ENCODE data around the gene CERK. TPM values are rescaled to one million over a fixed set of nuclear protein-coding genes. Genes with fewer than 3 reads are reported as not detected.
A peak's percentile ranks its signal among the peaks of the same experiment; 100 is the strongest.

Gene CERK
- total and polyA plus RNA-seq, 2 donors = 46.2 to 47.1 TPM

GRCh38 chr22:46731246-46732040 is 6.6 kb downstream of the CERK start:
- no peak for DNase-seq (ENCODE audit: low read depth in 6 of 9, low spot score in 9 of 9)
- peaks cover 23 to 49% of the 10 kb centered on the region in 2 donors for H3K4me1 ChIP-seq (ENCODE audit: control insufficient read depth in 2 of 2, insufficient read depth in 2 of 2, low read length in 2 of 2)

DNA sequence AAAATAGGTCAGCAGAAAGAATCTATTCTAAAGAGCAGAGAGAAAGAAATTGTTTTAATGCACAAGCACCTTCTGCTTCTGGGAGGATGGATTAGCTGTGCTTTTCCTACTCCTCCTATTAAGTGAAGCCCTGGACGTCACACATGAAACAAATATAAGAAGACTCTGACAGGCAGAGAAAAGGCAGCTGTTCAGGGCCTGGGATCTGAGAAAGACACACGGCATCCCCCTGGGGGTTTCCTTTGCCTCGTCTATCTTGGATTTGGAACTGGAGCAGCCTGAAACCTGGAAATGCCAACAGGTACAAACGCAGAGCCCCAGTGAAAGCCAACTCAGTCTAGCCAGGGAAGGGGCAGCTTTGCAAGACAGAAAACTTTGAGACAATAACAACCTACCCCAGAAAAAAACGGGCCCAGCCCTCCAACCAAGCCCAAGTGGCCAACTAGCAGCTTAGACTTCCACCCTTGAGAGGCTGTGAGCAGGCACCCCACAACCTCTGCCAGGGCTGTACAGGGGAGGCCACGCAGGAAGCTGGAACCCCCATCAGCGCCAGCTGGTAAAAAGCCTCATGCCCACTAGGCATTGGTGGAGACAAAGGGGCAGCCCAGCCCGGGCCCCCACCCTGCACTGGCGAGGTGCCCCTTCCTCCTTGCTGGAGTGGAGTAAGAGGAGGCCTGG is 7.3 kb downstream of the CERK start:
- Histone ChIP-seq H3K4me3 (ENCODE audit: low read length in 2 of 2) (no peak overlapping the region), H3K4me1 (ENCODE audit: control insufficient read depth in 2 of 2, insufficient read depth in 2 of 2, low read length in 2 of 2) (peaks cover 19 to 42% of the 10 kb centered on the region in 2 donors), H3K27ac (ENCODE audit: low read depth in 1 of 2, low read length in 1 of 2) (peak overlapping the region; percentile 8 to 41), H3K9me3 (ENCODE audit: control insufficient read depth in 2 of 2, insufficient read depth in 1 of 2, low read length in 1 of 2) (no peaks in the 10 kb centered on the region), H3K27me3 (ENCODE audit: control insufficient read depth in 2 of 2, insufficient read depth in 1 of 2, low read length in 1 of 2) (no peaks in the 10 kb centered on the region), H3K36me3 (ENCODE audit: control insufficient read depth in 2 of 2, insufficient read depth in 2 of 2, low read length in 1 of 2) (peaks cover 48 to 51% of the 10 kb centered on the region in 2 donors)
- WGBS = 95% methylated on average over 9 of the region's 9 CpGs
- no peak for DNase-seq (ENCODE audit: low read depth in 6 of 9, low spot score in 9 of 9)

More at GRCh38 chr22:46731246-46732040, 6.6 kb downstream of the CERK start:
- WGBS = 93% methylated on average over 22 of the region's 22 CpGs
- Histone ChIP-seq H3K27ac (ENCODE audit: low read depth in 1 of 2, low read length in 1 of 2) (peak overlapping the region; percentile 8 to 41), H3K4me3 (ENCODE audit: low read length in 2 of 2) (no peak overlapping the region), H3K9me3 (ENCODE audit: control insufficient read depth in 2 of 2, insufficient read depth in 1 of 2, low read length in 1 of 2) (no peaks in the 10 kb centered on the region), H3K36me3 (ENCODE audit: control insufficient read depth in 2 of 2, insufficient read depth in 2 of 2, low read length in 1 of 2) (peaks cover 44 to 52% of the 10 kb centered on the region in 2 donors), H3K27me3 (ENCODE audit: control insufficient read depth in 2 of 2, insufficient read depth in 1 of 2, low read length in 1 of 2) (no peaks in the 10 kb centered on the region)

GRCh38 chr22:46728470-46728869 is 9.6 kb downstream of the CERK start:
- DNase-seq (ENCODE audit: low read depth in 6 of 9, low spot score in 9 of 9) = no peak
- H3K36me3 ChIP-seq (ENCODE audit: control insufficient read depth in 2 of 2, insufficient read depth in 2 of 2, low read length in 1 of 2) = peaks cover 65 to 67% of the 10 kb centered on the region in 2 donors

GRCh38 chr22:46727813-46728364 is 10.2 kb downstream of the CERK start:
- peaks cover 7 to 25% of the 10 kb centered on the region in 2 donors for H3K4me1 ChIP-seq (ENCODE audit: control insufficient read depth in 2 of 2, insufficient read depth in 2 of 2, low read length in 2 of 2)
- WGBS = 88% methylated on average over 19 of the region's 19 CpGs
- no peaks in the 10 kb centered on the region for H3K9me3 ChIP-seq (ENCODE audit: control insufficient read depth in 2 of 2, insufficient read depth in 1 of 2, low read length in 1 of 2)
- DNase-seq (ENCODE audit: low read depth in 6 of 9, low spot score in 9 of 9) = no peak
- H3K4me3 ChIP-seq (ENCODE audit: low read length in 2 of 2) = no peak overlapping the region
- no peaks in the 10 kb centered on the region for H3K27me3 ChIP-seq (ENCODE audit: control insufficient read depth in 2 of 2, insufficient read depth in 1 of 2, low read length in 1 of 2)
- peak overlapping the region in 1 of 2 donors; percentile 13 for H3K27ac ChIP-seq (ENCODE audit: low read depth in 1 of 2, low read length in 1 of 2)
- peaks cover 69% of the 10 kb centered on the region in 2 donors for H3K36me3 ChIP-seq (ENCODE audit: control insufficient read depth in 2 of 2, insufficient read depth in 2 of 2, low read length in 1 of 2)

More at GRCh38 chr22:46728470-46728869, 9.6 kb downstream of the CERK start:
- no peaks in the 10 kb centered on the region for H3K9me3 ChIP-seq (ENCODE audit: control insufficient read depth in 2 of 2, insufficient read depth in 1 of 2, low read length in 1 of 2)
- no peaks in the 10 kb centered on the region for H3K27me3 ChIP-seq (ENCODE audit: control insufficient read depth in 2 of 2, insufficient read depth in 1 of 2, low read length in 1 of 2)
- H3K4me1 ChIP-seq (ENCODE audit: control insufficient read depth in 2 of 2, insufficient read depth in 2 of 2, low read length in 2 of 2) = peaks cover 7 to 25% of the 10 kb centered on the region in 2 donors
- H3K27ac ChIP-seq (ENCODE audit: low read depth in 1 of 2, low read length in 1 of 2) = no peak overlapping the region
- no peak overlapping the region for H3K4me3 ChIP-seq (ENCODE audit: low read length in 2 of 2)
- 96% methylated on average over 11 of the region's 11 CpGs for WGBS

DNA sequence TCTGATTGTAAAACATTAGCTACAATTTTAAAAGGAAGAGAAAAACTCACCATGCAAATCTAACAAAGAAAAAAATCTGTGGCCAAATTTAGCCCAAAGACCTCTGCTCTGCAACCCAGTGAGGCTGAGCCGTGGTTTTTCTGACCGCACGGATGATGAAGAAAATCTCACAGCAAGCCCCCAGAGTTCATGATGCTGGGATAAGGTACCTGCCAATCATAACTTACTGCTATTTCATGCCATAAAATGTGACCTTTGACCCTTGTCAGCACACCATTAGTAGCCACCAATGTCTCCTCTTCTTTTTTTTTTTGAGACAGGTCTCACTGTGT is 11.1 kb downstream of the CERK start:
- Histone ChIP-seq H3K9me3 (ENCODE audit: control insufficient read depth in 2 of 2, insufficient read depth in 1 of 2, low read length in 1 of 2) (no peaks in the 10 kb centered on the region), H3K36me3 (ENCODE audit: control insufficient read depth in 2 of 2, insufficient read depth in 2 of 2, low read length in 1 of 2) (peaks cover 70 to 75% of the 10 kb centered on the region in 2 donors), H3K4me3 (ENCODE audit: low read length in 2 of 2) (no peak overlapping the region), H3K4me1 (ENCODE audit: control insufficient read depth in 2 of 2, insufficient read depth in 2 of 2, low read length in 2 of 2) (peaks cover 7 to 24% of the 10 kb centered on the region in 2 donors), H3K27me3 (ENCODE audit: control insufficient read depth in 2 of 2, insufficient read depth in 1 of 2, low read length in 1 of 2) (no peaks in the 10 kb centered on the region), H3K27ac (ENCODE audit: low read depth in 1 of 2, low read length in 1 of 2) (no peak overlapping the region)
- DNase-seq (ENCODE audit: low read depth in 6 of 9, low spot score in 9 of 9) = no peak
- WGBS = 98% methylated on average over 3 of the region's 3 CpGs

DNA sequence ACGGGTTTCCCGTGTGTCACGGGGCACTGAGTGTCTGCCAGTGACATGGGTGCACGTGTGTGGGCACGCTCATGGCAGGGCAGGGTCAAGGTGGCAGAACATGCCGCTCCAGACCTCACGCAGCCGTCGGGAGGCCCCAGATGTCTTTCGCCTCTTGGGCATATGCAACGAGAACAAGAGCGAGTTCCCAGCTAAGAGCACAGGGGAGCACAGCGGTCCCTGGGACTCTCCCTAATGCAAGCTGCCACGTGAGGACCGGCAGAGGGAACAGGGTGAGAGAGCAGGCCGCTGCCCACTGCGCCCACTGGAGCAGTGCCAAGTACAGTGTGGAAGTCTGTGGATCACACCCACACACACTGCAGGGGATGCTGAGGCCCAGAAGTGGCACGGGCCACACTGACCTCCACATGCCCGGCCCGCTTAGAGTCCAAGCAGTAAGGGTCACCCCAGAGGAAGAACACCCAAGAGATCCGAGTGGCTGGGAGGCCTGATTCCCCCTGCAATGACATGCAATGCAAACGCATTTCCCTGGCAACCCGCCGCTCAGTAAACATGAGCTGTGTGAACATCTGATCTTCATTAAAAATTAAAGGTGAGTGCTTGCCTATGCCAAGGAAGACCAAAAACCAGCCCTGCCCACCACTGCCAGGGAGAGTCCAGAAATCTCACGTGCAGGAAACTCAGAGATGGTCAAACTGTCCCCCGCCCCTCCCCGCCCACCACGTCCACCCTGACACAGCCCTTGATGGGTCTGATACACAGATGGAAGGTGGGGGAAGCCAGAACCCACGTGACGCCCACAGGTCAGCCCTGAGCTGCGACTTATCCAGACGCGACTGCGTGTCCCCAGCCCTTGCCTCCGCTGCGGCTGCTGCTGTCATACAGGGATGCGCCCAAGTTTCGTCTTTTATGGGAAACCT is 11.7 kb downstream of the CERK start:
- H3K27ac ChIP-seq (ENCODE audit: low read depth in 1 of 2, low read length in 1 of 2) = no peak overlapping the region
- H3K27me3 ChIP-seq (ENCODE audit: control insufficient read depth in 2 of 2, insufficient read depth in 1 of 2, low read length in 1 of 2) = no peaks in the 10 kb centered on the region
- H3K4me1 ChIP-seq (ENCODE audit: control insufficient read depth in 2 of 2, insufficient read depth in 2 of 2, low read length in 2 of 2) = peaks cover 4 to 20% of the 10 kb centered on the region in 2 donors
- H3K9me3 ChIP-seq (ENCODE audit: control insufficient read depth in 2 of 2, insufficient read depth in 1 of 2, low read length in 1 of 2) = no peaks in the 10 kb centered on the region
- WGBS = 93% methylated on average over 38 of the region's 38 CpGs
- H3K36me3 ChIP-seq (ENCODE audit: control insufficient read depth in 2 of 2, insufficient read depth in 2 of 2, low read length in 1 of 2) = peaks cover 69 to 75% of the 10 kb centered on the region in 2 donors
- no peak for DNase-seq (ENCODE audit: low read depth in 6 of 9, low spot score in 9 of 9)
- H3K4me3 ChIP-seq (ENCODE audit: low read length in 2 of 2) = no peak overlapping the region

- Histone ChIP-seq H3K27me3 (ENCODE audit: control insufficient read depth in 2 of 2, insufficient read depth in 1 of 2, low read length in 1 of 2) (no peaks in the 10 kb centered on the region), H3K36me3 (ENCODE audit: control insufficient read depth in 2 of 2, insufficient read depth in 2 of 2, low read length in 1 of 2) (peaks cover 67 to 73% of the 10 kb centered on the region in 2 donors), H3K4me3 (ENCODE audit: low read length in 2 of 2) (no peak overlapping the region), H3K27ac (ENCODE audit: low read depth in 1 of 2, low read length in 1 of 2) (no peak overlapping the region), H3K9me3 (ENCODE audit: control insufficient read depth in 2 of 2, insufficient read depth in 1 of 2, low read length in 1 of 2) (no peaks in the 10 kb centered on the region), H3K4me1 (ENCODE audit: control insufficient read depth in 2 of 2, insufficient read depth in 2 of 2, low read length in 2 of 2) (peaks cover 0 to 12% of the 10 kb centered on the region in 2 donors)
- no peak for DNase-seq (ENCODE audit: low read depth in 6 of 9, low spot score in 9 of 9)
- 96% methylated on average over 18 of the region's 18 CpGs for WGBS
These were observed 13.0 kb downstream of the CERK start for GRCh38 chr22:46725096-46725495.

DNA sequence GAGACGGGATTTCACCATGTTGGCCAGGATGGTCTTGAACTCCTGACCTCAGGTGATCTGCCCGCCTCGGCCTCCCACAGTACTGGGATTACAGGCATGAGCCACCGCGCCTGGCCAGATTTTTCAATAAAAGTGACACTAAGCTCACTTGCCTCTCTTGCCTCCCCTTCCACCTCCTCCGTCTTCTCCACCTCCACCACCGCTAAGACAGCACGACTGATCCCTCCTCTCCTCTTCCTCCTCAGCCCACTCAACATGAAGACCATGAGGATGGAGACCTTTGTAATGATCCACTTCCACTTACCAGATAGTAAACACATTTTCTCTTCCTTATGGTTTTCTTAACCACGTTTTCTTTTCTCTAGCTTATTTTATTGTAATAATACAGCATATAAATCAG is 14.2 kb downstream of the CERK start:
- WGBS = 98% methylated on average over 9 of the region's 9 CpGs
- peaks cover 76 to 81% of the 10 kb centered on the region in 2 donors for H3K36me3 ChIP-seq (ENCODE audit: control insufficient read depth in 2 of 2, insufficient read depth in 2 of 2, low read length in 1 of 2)
- no peak overlapping the region for H3K4me3 ChIP-seq (ENCODE audit: low read length in 2 of 2)
- no peaks in the 10 kb centered on the region for H3K27me3 ChIP-seq (ENCODE audit: control insufficient read depth in 2 of 2, insufficient read depth in 1 of 2, low read length in 1 of 2)
- H3K9me3 ChIP-seq (ENCODE audit: control insufficient read depth in 2 of 2, insufficient read depth in 1 of 2, low read length in 1 of 2) = no peaks in the 10 kb centered on the region
- DNase-seq (ENCODE audit: low read depth in 6 of 9, low spot score in 9 of 9) = no peak
- no peak overlapping the region for H3K27ac ChIP-seq (ENCODE audit: low read depth in 1 of 2, low read length in 1 of 2)
- peaks cover 0 to 12% of the 10 kb centered on the region in 2 donors for H3K4me1 ChIP-seq (ENCODE audit: control insufficient read depth in 2 of 2, insufficient read depth in 2 of 2, low read length in 2 of 2)

Data from thymus (tissue), 11 donors.